ENCODE data around the gene FAXC.

FAXC gene

GRCh38 chr6:99330159-99330558 lies 19.3 kb downstream of the FAXC start:
- Histone ChIP-seq H3K27ac (no peak overlapping the region), H3K4me3 (ENCODE audit: low read depth in 1 of 2, low read length in 1 of 2) (no peak overlapping the region), H3K4me1 (ENCODE audit: control insufficient read depth in 1 of 2, insufficient read depth in 1 of 2, low read depth in 1 of 2, low read length in 1 of 2) (no peaks in the 10 kb centered on the region), H3K27me3 (peaks cover 48% of the 10 kb centered on the region), H3K9me3 (no peaks in the 10 kb centered on the region), H3K36me3 (no peaks in the 10 kb centered on the region)
- no peak for TF ChIP-seq CTCF (IDR thresholded peaks at IDR 0.05)

- no peak for TF ChIP-seq CTCF (IDR thresholded peaks at IDR 0.05)
- Histone ChIP-seq H3K4me1 (ENCODE audit: control insufficient read depth in 1 of 2, insufficient read depth in 1 of 2, low read depth in 1 of 2, low read length in 1 of 2) (no peaks in the 10 kb centered on the region), H3K4me3 (ENCODE audit: low read depth in 1 of 2, low read length in 1 of 2) (no peak overlapping the region), H3K27ac (no peak overlapping the region), H3K27me3 (peaks cover 65% of the 10 kb centered on the region), H3K36me3 (no peaks in the 10 kb centered on the region), H3K9me3 (no peaks in the 10 kb centered on the region)
These were observed 24.5 kb downstream of the FAXC start for GRCh38 chr6:99324996-99325395.

- Histone ChIP-seq H3K27me3 (peaks cover 21% of the 10 kb centered on the region), H3K4me3 (ENCODE audit: low read depth in 1 of 2, low read length in 1 of 2) (no peak overlapping the region), H3K4me1 (ENCODE audit: control insufficient read depth in 1 of 2, insufficient read depth in 1 of 2, low read depth in 1 of 2, low read length in 1 of 2) (no peaks in the 10 kb centered on the region), H3K9me3 (no peaks in the 10 kb centered on the region), H3K36me3 (no peaks in the 10 kb centered on the region), H3K27ac (no peak overlapping the region)
- no peak for TF ChIP-seq CTCF (IDR thresholded peaks at IDR 0.05)
These were observed 30.9 kb downstream of the FAXC start for GRCh38 chr6:99318566-99318965.

GRCh38 chr6:99312354-99312753 lies 37.1 kb downstream of the FAXC start:
- Histone ChIP-seq H3K4me3 (ENCODE audit: low read depth in 1 of 2, low read length in 1 of 2) (no peak overlapping the region), H3K9me3 (no peaks in the 10 kb centered on the region), H3K36me3 (no peaks in the 10 kb centered on the region), H3K27me3 (peaks cover 8% of the 10 kb centered on the region), H3K27ac (no peak overlapping the region), H3K4me1 (ENCODE audit: control insufficient read depth in 1 of 2, insufficient read depth in 1 of 2, low read depth in 1 of 2, low read length in 1 of 2) (no peaks in the 10 kb centered on the region)
- no peak for TF ChIP-seq CTCF (IDR thresholded peaks at IDR 0.05)

GRCh38 chr6:99310553-99310952 lies 38.9 kb downstream of the FAXC start:
- TF ChIP-seq CTCF (IDR thresholded peaks at IDR 0.05) = no peak
- Histone ChIP-seq H3K4me3 (ENCODE audit: low read depth in 1 of 2, low read length in 1 of 2) (no peak overlapping the region), H3K27me3 (peaks cover 16% of the 10 kb centered on the region), H3K36me3 (no peaks in the 10 kb centered on the region), H3K27ac (no peak overlapping the region), H3K9me3 (no peaks in the 10 kb centered on the region), H3K4me1 (ENCODE audit: control insufficient read depth in 1 of 2, insufficient read depth in 1 of 2, low read depth in 1 of 2, low read length in 1 of 2) (no peaks in the 10 kb centered on the region)

- TF ChIP-seq CTCF (IDR thresholded peaks at IDR 0.05) = no peak
- Histone ChIP-seq H3K27ac (no peak overlapping the region), H3K36me3 (no peaks in the 10 kb centered on the region), H3K27me3 (peaks cover 23% of the 10 kb centered on the region), H3K9me3 (no peaks in the 10 kb centered on the region), H3K4me3 (ENCODE audit: low read depth in 1 of 2, low read length in 1 of 2) (no peak overlapping the region), H3K4me1 (ENCODE audit: control insufficient read depth in 1 of 2, insufficient read depth in 1 of 2, low read depth in 1 of 2, low read length in 1 of 2) (no peaks in the 10 kb centered on the region)
These were observed 39.9 kb downstream of the FAXC start for GRCh38 chr6:99309557-99309956.
